ENCODE results near the gene SLC24A3.

DNA sequence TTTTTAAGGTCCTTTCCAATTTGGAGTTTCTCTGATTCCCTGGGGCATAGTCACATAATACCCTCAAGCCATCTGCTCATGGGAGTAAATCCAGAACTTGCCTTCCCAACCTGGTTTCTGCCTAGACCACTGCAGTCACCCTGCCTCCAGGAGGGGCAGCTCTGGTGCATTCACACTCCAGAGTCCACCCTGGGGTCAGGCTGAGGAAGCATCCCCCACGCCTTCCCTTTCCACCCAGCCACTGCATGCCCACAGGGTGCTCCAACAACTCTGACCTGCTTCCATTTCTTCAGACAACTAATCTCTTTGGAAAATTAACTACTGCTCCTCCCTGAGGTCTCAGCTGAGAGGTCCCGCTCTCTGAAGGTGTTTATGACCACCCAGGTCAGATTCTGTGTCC lies 334.2 kb downstream of the SLC24A3 start:
- TF ChIP-seq, protein P1, sequence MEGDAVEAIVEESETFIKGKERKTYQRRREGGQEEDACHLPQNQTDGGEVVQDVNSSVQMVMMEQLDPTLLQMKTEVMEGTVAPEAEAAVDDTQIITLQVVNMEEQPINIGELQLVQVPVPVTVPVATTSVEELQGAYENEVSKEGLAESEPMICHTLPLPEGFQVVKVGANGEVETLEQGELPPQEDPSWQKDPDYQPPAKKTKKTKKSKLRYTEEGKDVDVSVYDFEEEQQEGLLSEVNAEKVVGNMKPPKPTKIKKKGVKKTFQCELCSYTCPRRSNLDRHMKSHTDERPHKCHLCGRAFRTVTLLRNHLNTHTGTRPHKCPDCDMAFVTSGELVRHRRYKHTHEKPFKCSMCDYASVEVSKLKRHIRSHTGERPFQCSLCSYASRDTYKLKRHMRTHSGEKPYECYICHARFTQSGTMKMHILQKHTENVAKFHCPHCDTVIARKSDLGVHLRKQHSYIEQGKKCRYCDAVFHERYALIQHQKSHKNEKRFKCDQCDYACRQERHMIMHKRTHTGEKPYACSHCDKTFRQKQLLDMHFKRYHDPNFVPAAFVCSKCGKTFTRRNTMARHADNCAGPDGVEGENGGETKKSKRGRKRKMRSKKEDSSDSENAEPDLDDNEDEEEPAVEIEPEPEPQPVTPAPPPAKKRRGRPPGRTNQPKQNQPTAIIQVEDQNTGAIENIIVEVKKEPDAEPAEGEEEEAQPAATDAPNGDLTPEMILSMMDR (IDR thresholded peaks at IDR 0.05) = no peak
- TF ChIP-seq POLR2AphosphoS5 (IDR thresholded peaks at IDR 0.05) = no peak

Measured in sigmoid colon (tissue), 4 donors.